Panc1 (cell line): ENCODE results near the gene MYO18B. TPM values are rescaled to one million over a fixed set of nuclear protein-coding genes. Genes with fewer than 3 reads are reported as not detected.

Experiments
- ATAC-seq: fragments of 200-7000 bp; cut with Tn5 transposase; 2 replicates; pipeline ENCODE4 v1.9.1; 2020; ENCODE audit warnings: mild to moderate bottlenecking, moderate library complexity
- BruUV-seq: library from RNA; stranded (reverse); fragments of 400-500 nt; replicated peaks from 2 replicates; lab custom pipeline; 2021; lab: Mats Ljungman, UMichigan
- CTCF ChIA-PET: fragments of 300-600 bp; sonication (Branson Sonifier 250); formaldehyde crosslinking; loops from one replicate; lab custom pipeline; 2022; ENCODE audit warnings: antibody characterized with exemption; lab: Charles Lee
- POLR2A ChIA-PET: fragments of 300-600 bp; sonication (Branson Sonifier 250); formaldehyde crosslinking; loops from one replicate; lab custom pipeline; 2022; ENCODE audit warnings: antibody characterized with exemption; lab: Charles Lee
- DNase-seq: peaks from one replicate; pipeline ENCODE4 v3.0.0-alpha.2; 2010; ENCODE audit warnings: low read depth, low spot score
- H3K27ac ChIP-seq: 2 replicates; pipeline ENCODE4 v1.5.1; 2011; ENCODE audit warnings: mild to moderate bottlenecking, low read length, inconsistent platforms
- H3K27me3 ChIP-seq: fragments of 200-500 bp; sonication (Bioruptor generic); 2 replicates; pipeline ENCODE4 v1.6.0; 2014; ENCODE audit warnings: low read length, inconsistent platforms; ENCODE audit not compliant: control insufficient read depth, insufficient read depth
- H3K36me3 ChIP-seq: fragments of 200-500 bp; sonication (Bioruptor generic); 2 replicates; pipeline ENCODE4 v1.5.1; 2014; ENCODE audit warnings: inconsistent platforms, mild to moderate bottlenecking, low read length, moderate library complexity; ENCODE audit not compliant: control insufficient read depth, insufficient read depth
- H3K4me1 ChIP-seq: 2 replicates; pipeline ENCODE4 v1.5.1; 2011; ENCODE audit warnings: inconsistent platforms, mild to moderate bottlenecking, low read length, moderate library complexity; ENCODE audit not compliant: control insufficient read depth, insufficient read depth
- H3K4me3 ChIP-seq, 2 experiments: 2 replicates each; pipeline ENCODE4 v1.5.1; 2011 to 2012; ENCODE audit warnings: low read depth in 2 of 2, low read length in 2 of 2, mild to moderate bottlenecking in 2 of 2, inconsistent platforms in 1 of 2, moderate library complexity in 1 of 2
- H3K9me3 ChIP-seq: fragments of 200-500 bp; sonication (Bioruptor generic); 2 replicates; pipeline ENCODE4 v1.5.1; 2014; ENCODE audit warnings: low read depth, mild to moderate bottlenecking, inconsistent platforms, low read length, moderate library complexity; ENCODE audit not compliant: control insufficient read depth, insufficient read depth
- POLR2AphosphoS5 ChIP-seq: IDR thresholded peaks from 2 replicates; pipeline ENCODE4 v1.6.1; 2012; ENCODE audit warnings: mild to moderate bottlenecking, low read depth, low read length, moderate library complexity
- SIN3A ChIP-seq: IDR thresholded peaks from 2 replicates; pipeline ENCODE4 v1.6.1; 2012; ENCODE audit warnings: low read depth, mild to moderate bottlenecking, low read length, moderate library complexity, borderline replicate concordance; ENCODE audit not compliant: insufficient read depth
- TCF7L2 ChIP-seq: IDR thresholded peaks from 2 replicates; pipeline ENCODE4 v1.6.1; 2011; ENCODE audit warnings: mild to moderate bottlenecking, low read depth, low read length, inconsistent platforms
- in situ Hi-C: cut with HindIII; loops from 2 replicates; pipeline ENCODE4 v1.10.0; 2016; ENCODE audit warnings: low sequenced_read_pairs, low pct_unique_long_range_greater_than_20kb
- intact Hi-C: fragments of 100-400 bp; cut with micrococcal nuclease; formaldehyde crosslinking; loops from one replicate; pipeline ENCODE4 v1.10.0; 2022; ENCODE audit not compliant: unreplicated experiment
- total RNA-seq: library from RNA; stranded (reverse); gene quantifications from one replicate; pipeline ENCODE4 v1.2.1, GENCODE V29; 2021; ENCODE audit not compliant: unreplicated experiment
- TF ChIP-seq, protein P1 (sequence below), 2 experiments: IDR thresholded peaks; 2 replicates each; pipeline ENCODE4 v1.6.1; 2011 to 2012; ENCODE audit warnings: low read depth in 2 of 2, control low read depth in 1 of 2, low read length in 1 of 2, mild to moderate bottlenecking in 1 of 2, moderate library complexity in 1 of 2; ENCODE audit not compliant: insufficient read depth in 1 of 2
- TF ChIP-seq, protein P2 (sequence below): fragments of 450-650 bp; IDR thresholded peaks from 2 replicates; pipeline ENCODE4 v1.5.1; 2017; ENCODE audit warnings: mild to moderate bottlenecking

The MYO18B gene
- total RNA-seq, 1 experiment from 2014 or later, result not detected

DNA sequence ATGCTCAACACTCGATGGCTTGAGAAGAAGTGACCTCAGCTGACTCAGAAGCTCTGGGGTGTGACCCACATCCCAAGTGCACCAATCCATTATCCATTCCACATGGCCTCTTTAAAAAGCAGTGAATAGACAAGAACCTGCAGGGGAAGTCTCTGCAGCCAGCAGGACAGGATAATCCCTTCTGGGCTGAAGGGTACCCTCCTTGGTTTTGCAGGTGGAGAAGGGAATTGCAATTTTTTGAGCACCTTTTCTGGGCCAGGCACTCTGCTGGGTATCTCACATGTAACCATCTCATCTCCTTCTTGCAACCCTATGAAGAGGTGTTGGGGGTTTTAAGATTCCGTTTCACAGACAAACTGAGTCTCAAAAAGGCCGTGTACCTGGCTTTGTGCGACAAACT is 76.6 kb downstream of the MYO18B start:
- POLR2A ChIA-PET, result no interaction called here
- ATAC-seq (no peak), DNase-seq (no peak)
- H3K36me3 ChIP-seq, result no peaks in the 10 kb centered on the region
- H3K27ac ChIP-seq, result no peak overlapping the region
- TF ChIP-seq POLR2AphosphoS5 (no peak), TCF7L2 (no peak), SIN3A (no peak)
- TF ChIP-seq, protein P1, sequence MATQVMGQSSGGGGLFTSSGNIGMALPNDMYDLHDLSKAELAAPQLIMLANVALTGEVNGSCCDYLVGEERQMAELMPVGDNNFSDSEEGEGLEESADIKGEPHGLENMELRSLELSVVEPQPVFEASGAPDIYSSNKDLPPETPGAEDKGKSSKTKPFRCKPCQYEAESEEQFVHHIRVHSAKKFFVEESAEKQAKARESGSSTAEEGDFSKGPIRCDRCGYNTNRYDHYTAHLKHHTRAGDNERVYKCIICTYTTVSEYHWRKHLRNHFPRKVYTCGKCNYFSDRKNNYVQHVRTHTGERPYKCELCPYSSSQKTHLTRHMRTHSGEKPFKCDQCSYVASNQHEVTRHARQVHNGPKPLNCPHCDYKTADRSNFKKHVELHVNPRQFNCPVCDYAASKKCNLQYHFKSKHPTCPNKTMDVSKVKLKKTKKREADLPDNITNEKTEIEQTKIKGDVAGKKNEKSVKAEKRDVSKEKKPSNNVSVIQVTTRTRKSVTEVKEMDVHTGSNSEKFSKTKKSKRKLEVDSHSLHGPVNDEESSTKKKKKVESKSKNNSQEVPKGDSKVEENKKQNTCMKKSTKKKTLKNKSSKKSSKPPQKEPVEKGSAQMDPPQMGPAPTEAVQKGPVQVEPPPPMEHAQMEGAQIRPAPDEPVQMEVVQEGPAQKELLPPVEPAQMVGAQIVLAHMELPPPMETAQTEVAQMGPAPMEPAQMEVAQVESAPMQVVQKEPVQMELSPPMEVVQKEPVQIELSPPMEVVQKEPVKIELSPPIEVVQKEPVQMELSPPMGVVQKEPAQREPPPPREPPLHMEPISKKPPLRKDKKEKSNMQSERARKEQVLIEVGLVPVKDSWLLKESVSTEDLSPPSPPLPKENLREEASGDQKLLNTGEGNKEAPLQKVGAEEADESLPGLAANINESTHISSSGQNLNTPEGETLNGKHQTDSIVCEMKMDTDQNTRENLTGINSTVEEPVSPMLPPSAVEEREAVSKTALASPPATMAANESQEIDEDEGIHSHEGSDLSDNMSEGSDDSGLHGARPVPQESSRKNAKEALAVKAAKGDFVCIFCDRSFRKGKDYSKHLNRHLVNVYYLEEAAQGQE (IDR thresholded peaks at IDR 0.05; ENCODE audit: insufficient read depth in 1 of 2, low read depth in 2 of 2, low read length in 1 of 2), result no peak
- TF ChIP-seq, protein P2, sequence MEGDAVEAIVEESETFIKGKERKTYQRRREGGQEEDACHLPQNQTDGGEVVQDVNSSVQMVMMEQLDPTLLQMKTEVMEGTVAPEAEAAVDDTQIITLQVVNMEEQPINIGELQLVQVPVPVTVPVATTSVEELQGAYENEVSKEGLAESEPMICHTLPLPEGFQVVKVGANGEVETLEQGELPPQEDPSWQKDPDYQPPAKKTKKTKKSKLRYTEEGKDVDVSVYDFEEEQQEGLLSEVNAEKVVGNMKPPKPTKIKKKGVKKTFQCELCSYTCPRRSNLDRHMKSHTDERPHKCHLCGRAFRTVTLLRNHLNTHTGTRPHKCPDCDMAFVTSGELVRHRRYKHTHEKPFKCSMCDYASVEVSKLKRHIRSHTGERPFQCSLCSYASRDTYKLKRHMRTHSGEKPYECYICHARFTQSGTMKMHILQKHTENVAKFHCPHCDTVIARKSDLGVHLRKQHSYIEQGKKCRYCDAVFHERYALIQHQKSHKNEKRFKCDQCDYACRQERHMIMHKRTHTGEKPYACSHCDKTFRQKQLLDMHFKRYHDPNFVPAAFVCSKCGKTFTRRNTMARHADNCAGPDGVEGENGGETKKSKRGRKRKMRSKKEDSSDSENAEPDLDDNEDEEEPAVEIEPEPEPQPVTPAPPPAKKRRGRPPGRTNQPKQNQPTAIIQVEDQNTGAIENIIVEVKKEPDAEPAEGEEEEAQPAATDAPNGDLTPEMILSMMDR, result no peak
- no peaks in the 10 kb centered on the region for H3K4me1 ChIP-seq
- no peak overlapping the region for H3K4me3 ChIP-seq
- CTCF ChIA-PET, result no interaction called here
- in situ Hi-C loops, result no loop called here
- H3K9me3 ChIP-seq, result no peaks in the 10 kb centered on the region
- no peaks in the 10 kb centered on the region for H3K27me3 ChIP-seq
- intact Hi-C loops, result no loop called here
- no TSS peak for BruUV-seq

DNA sequence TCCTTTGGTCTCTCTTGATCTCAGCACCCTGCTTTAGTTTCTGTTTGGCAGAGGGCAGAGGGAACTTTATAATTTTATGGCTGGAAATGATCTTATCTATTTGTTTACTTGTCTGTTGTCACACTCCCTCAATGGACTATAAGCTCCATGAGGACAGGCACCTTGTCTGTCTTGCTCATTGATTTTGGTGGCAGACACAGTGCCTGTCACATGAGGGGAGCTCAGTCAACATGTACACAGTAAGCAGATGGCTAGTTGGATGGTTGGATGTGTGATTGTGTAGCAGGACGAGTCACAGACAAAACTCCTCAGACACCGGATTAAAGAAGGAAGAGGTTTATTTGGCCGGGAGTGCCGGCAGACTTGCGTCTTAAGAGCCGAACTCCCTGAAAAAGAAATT is 80.4 kb downstream of the MYO18B start:
- in situ Hi-C loops (no loop called here), intact Hi-C loops (no loop called here)
- Histone ChIP-seq H3K4me3 (no peak overlapping the region), H3K27ac (no peak overlapping the region), H3K4me1 (no peaks in the 10 kb centered on the region), H3K27me3 (no peaks in the 10 kb centered on the region), H3K9me3 (no peaks in the 10 kb centered on the region), H3K36me3 (no peaks in the 10 kb centered on the region)
- DNase-seq (no peak), ATAC-seq (no peak)
- CTCF ChIA-PET, result no interaction called here
- no TSS peak for BruUV-seq
- POLR2A ChIA-PET, result no interaction called here
- TF ChIP-seq SIN3A (no peak), POLR2AphosphoS5 (no peak), TCF7L2 (no peak)
- TF ChIP-seq, protein P1 (IDR thresholded peaks at IDR 0.05; ENCODE audit: insufficient read depth in 1 of 2, low read depth in 2 of 2, low read length in 1 of 2), result no peak
- TF ChIP-seq, protein P2, result no peak
